Mesenchymal stem cell (in vitro differentiated cells and primary cell): Measurements from ENCODE around the gene OR52E1.

Experiments
- DNase-seq: peaks from one replicate; pipeline ENCODE4 v3.0.0-alpha.2; 2013
- H2AFZ ChIP-seq: one replicate; pipeline ENCODE4 v1.6.1; 2013; ENCODE audit warnings: low read depth, mild to moderate bottlenecking, control low read depth, inconsistent platforms, low read length, moderate library complexity
- H2AK5ac ChIP-seq: 2 replicates; pipeline ENCODE4 v1.6.1; 2013; ENCODE audit warnings: low read length, moderate library complexity, mild to moderate bottlenecking, inconsistent platforms; ENCODE audit not compliant: severe bottlenecking
- H2BK120ac ChIP-seq: one replicate; pipeline ENCODE4 v1.6.1; 2013; ENCODE audit warnings: low read depth, mild to moderate bottlenecking, inconsistent platforms, low read length, moderate library complexity
- H2BK12ac ChIP-seq, 2 experiments: one replicate each; pipeline ENCODE4 v1.6.1; 2013; ENCODE audit warnings: inconsistent platforms in 2 of 2, low read length in 2 of 2, mild to moderate bottlenecking in 2 of 2, moderate library complexity in 2 of 2, control low read depth in 1 of 2
- H2BK15ac ChIP-seq: one replicate; pipeline ENCODE4 v1.6.1; 2013; ENCODE audit warnings: mild to moderate bottlenecking, low read depth, inconsistent platforms; ENCODE audit not compliant: poor library complexity, severe bottlenecking
- H2BK5ac ChIP-seq: 2 replicates; pipeline ENCODE4 v1.6.1; 2013; ENCODE audit warnings: low read depth, mild to moderate bottlenecking, low read length, control low read depth, inconsistent platforms; ENCODE audit not compliant: poor library complexity, severe bottlenecking
- H3K14ac ChIP-seq, 2 experiments: one replicate each; pipeline ENCODE4 v1.6.1; 2013; ENCODE audit warnings: inconsistent platforms in 2 of 2, low read length in 2 of 2, control low read depth in 1 of 2, mild to moderate bottlenecking in 1 of 2, moderate library complexity in 1 of 2
- H3K18ac ChIP-seq, 2 experiments: one replicate each; pipeline ENCODE4 v1.6.1; 2013; ENCODE audit warnings: inconsistent platforms in 2 of 2, low read length in 2 of 2, control low read depth in 1 of 2, low read depth in 1 of 2, mild to moderate bottlenecking in 1 of 2
- H3K23ac ChIP-seq, 2 experiments: one replicate each; pipeline ENCODE4 v1.6.1; 2013; ENCODE audit warnings: inconsistent platforms in 2 of 2, low read length in 2 of 2, mild to moderate bottlenecking in 2 of 2, moderate library complexity in 2 of 2, control low read depth in 1 of 2
- H3K27ac ChIP-seq: 2 replicates; pipeline ENCODE4 v1.5.1; 2013; ENCODE audit warnings: mild to moderate bottlenecking, moderate library complexity, low read length, control low read depth, inconsistent platforms; ENCODE audit not compliant: poor library complexity, severe bottlenecking
- H3K27me3 ChIP-seq, 2 experiments: 2 replicates each; pipeline versions ENCODE4 v1.6.1 to v1.7.0; 2013; ENCODE audit warnings: low read length in 2 of 2, mild to moderate bottlenecking in 2 of 2, moderate library complexity in 2 of 2, control low read depth in 1 of 2, inconsistent platforms in 1 of 2; ENCODE audit not compliant: control insufficient read depth in 1 of 2, insufficient read depth in 1 of 2
- H3K36me3 ChIP-seq, 2 experiments: 2 replicates each; pipeline versions ENCODE4 v1.6.1 to v1.7.0; 2013; ENCODE audit warnings: low read length in 2 of 2, control low read depth in 1 of 2, inconsistent platforms in 1 of 2, low read depth in 1 of 2, mild to moderate bottlenecking in 1 of 2; ENCODE audit not compliant: insufficient read depth in 2 of 2, control insufficient read depth in 1 of 2
- H3K4ac ChIP-seq, 2 experiments: one replicate each; pipeline ENCODE4 v1.6.1; 2013; ENCODE audit warnings: inconsistent platforms in 2 of 2, low read length in 2 of 2, mild to moderate bottlenecking in 2 of 2, moderate library complexity in 2 of 2, control low read depth in 1 of 2, low read depth in 1 of 2
- H3K4me1 ChIP-seq: 2 replicates; pipeline ENCODE4 v1.6.1; 2013; ENCODE audit warnings: low read depth, low read length, control low read depth; ENCODE audit not compliant: control insufficient read depth, insufficient read depth
- H3K4me2 ChIP-seq: 2 replicates; pipeline ENCODE4 v1.6.1; 2013; ENCODE audit warnings: low read length, mild to moderate bottlenecking, inconsistent platforms; ENCODE audit not compliant: poor library complexity, severe bottlenecking
- H3K4me3 ChIP-seq, 2 experiments: 2 replicates each; pipeline versions ENCODE4 v1.5.1 to v1.7.0; 2013; ENCODE audit warnings: low read length in 2 of 2, mild to moderate bottlenecking in 2 of 2, control low read depth in 1 of 2, low read depth in 1 of 2; ENCODE audit not compliant: insufficient read depth in 1 of 2
- H3K79me1 ChIP-seq: replicated peaks from 2 replicates; pipeline ENCODE4 v1.6.1; 2013; ENCODE audit warnings: mild to moderate bottlenecking, control low read depth, low read length, inconsistent platforms; ENCODE audit not compliant: poor library complexity, severe bottlenecking
- H3K9ac ChIP-seq: 2 replicates; pipeline ENCODE4 v1.7.0; 2013; ENCODE audit warnings: mild to moderate bottlenecking, low read length, moderate library complexity
- H3K9me3 ChIP-seq: 2 replicates; pipeline ENCODE4 v1.7.0; 2013; ENCODE audit warnings: mild to moderate bottlenecking, low read length; ENCODE audit not compliant: control insufficient read depth
- H4K8ac ChIP-seq: one replicate; pipeline ENCODE4 v1.6.1; 2013; ENCODE audit warnings: inconsistent platforms, mild to moderate bottlenecking, low read length, moderate library complexity
- H4K91ac ChIP-seq: one replicate; pipeline ENCODE4 v1.6.1; 2013; ENCODE audit warnings: mild to moderate bottlenecking, low read length, inconsistent platforms
- whole genome bisulfite sequencing: methylation state at CpG from one replicate; pipeline ENCODE4 v1.1.7; 2013; ENCODE audit warnings: mixed read lengths; 5-methylcytosine and 5-hydroxymethylcytosine counted together

OR52E1 gene

DNA sequence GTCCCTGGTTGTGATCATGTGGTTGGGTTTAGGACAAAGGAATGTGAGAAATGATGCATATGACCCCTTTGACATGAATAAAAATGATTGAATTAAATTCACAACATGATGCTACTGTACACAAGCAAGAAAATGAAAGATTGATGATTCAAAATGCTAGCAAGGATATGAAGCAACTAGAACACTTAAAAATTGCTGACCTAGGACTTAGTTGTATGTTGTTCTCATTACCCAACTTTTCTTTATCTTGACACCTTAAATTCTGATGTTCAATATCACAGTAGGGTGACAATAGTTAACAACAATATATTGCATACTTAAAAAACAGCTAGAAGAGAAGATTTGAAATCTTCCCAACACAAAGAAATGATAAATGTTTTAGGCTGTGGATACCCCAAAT lies 48.2 kb downstream of the OR52E1 start:
- Histone ChIP-seq H2BK15ac (no peak overlapping the region), H2BK12ac (no peak overlapping the region), H3K79me1 (no peaks in the 10 kb centered on the region), H2AFZ (no peak overlapping the region), H3K4me3 (no peak overlapping the region), H3K9me3 (no peaks in the 10 kb centered on the region), H3K4ac (no peak overlapping the region), H3K27me3 (no peaks in the 10 kb centered on the region), H3K4me1 (no peaks in the 10 kb centered on the region), H2BK5ac (no peak overlapping the region), H3K18ac (no peak overlapping the region), H4K8ac (no peak overlapping the region), H3K27ac (no peak overlapping the region), H3K23ac (no peak overlapping the region), H4K91ac (no peak overlapping the region), H3K9ac (no peak overlapping the region), H3K36me3 (no peaks in the 10 kb centered on the region), H3K4me2 (no peak overlapping the region), H2AK5ac (no peak overlapping the region), H2BK120ac (no peak overlapping the region), H3K14ac (no peak overlapping the region)
- no peak for DNase-seq

DNA sequence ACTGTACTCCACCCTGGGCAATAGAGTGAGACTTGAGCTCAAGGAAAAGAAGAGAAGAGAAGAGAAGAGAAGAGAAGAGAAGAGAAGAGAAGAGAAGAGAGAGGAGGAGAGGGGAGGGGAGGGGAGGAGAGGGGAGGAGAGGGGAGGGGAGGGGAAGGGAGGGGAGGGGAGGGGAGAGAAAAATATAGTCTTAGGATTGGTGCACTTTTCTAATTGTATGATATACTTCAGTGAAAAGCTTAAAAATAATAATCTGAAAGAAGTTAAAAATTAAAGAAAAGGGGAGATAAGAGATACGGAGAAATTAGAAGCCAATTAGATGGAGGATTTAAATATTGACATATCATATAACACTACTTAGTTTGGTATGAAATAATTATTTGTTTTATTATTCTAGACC lies 49.5 kb downstream of the OR52E1 start:
- no peak overlapping the region for H2BK15ac ChIP-seq
- H3K9me3 ChIP-seq = no peaks in the 10 kb centered on the region
- WGBS = no CpG with 5 or more reads among the region's 1 CpG

More for the DNA sequence above, 49.5 kb downstream of the OR52E1 start:
- Histone ChIP-seq H3K4ac (no peak overlapping the region), H3K27me3 (no peaks in the 10 kb centered on the region), H3K79me1 (no peaks in the 10 kb centered on the region), H3K9ac (no peak overlapping the region), H3K4me1 (no peaks in the 10 kb centered on the region), H3K4me2 (no peak overlapping the region), H4K8ac (no peak overlapping the region), H3K18ac (no peak overlapping the region), H3K27ac (no peak overlapping the region), H2BK120ac (no peak overlapping the region), H4K91ac (no peak overlapping the region), H2BK5ac (no peak overlapping the region), H3K4me3 (no peak overlapping the region), H2BK12ac (no peak overlapping the region), H3K23ac (no peak overlapping the region), H3K36me3 (no peaks in the 10 kb centered on the region), H2AK5ac (no peak overlapping the region), H3K14ac (no peak overlapping the region), H2AFZ (no peak overlapping the region)
- DNase-seq = no peak
